Measurements from ENCODE around the gene AKAP13. TPM values are rescaled to one million over a fixed set of nuclear protein-coding genes. Genes with fewer than 3 reads are reported as not detected.

AKAP13 gene
- total and polyA plus RNA-seq, 2 of the 13 experiments (the other 11 are each of a cell fraction or from before 2014, with no cell fraction given), result 6.7 to 27.1 TPM

DNA sequence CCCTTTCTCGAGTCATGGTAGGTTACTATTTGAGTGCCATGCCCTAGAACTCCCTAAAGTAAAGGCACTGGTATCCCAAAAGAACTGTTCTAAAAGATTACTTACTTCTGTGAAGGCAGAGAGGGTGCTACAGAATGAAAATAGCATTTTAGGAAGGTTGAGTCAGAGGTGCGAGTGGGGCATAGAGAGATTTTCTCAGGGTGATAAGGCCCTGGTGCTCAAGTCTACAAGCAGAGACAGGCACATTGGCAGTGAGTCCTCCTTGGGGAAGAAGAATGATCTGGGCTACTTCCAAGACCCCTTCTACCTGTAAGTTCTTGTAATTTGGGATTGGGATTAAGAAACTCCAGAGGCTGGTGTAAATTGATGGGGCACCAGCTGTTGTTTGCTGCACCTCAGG lies 96.7 kb downstream of the AKAP13 start:
- intact Hi-C loops (cut with micrococcal nuclease; ENCODE audit: unreplicated experiment), result no loop called here

DNA sequence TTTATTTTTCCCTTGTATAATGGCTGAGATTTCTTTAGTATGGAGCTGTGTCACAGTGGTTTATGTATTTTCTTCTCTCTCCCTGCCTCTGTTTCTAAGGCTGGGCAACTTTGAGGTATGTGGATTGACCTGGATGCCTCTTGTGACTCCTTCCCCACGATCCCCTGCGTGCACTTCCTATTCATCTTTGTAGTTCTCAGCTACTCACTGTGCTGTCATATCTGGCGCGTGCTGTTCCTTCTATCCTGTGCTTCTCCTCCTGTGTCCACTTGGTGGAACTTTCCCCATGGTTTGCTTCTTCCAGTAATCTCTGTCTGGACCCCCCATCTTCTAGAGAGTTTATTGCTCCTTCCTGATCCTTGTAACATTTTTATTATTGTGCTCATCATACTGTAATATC lies 97.3 kb downstream of the AKAP13 start:
- Histone ChIP-seq H3K4me1 (ENCODE audit: insufficient read depth, low read length) (peaks cover 32% of the 10 kb centered on the region), H3K36me3 (replicated peaks in 1 of 2; ENCODE audit: control insufficient read depth in 1 of 2, insufficient read depth in 2 of 2, low read length in 2 of 2) (no peaks in the 10 kb centered on the region), H3K9me3 (ENCODE audit: low read length) (no peaks in the 10 kb centered on the region), H3K79me2 (ENCODE audit: insufficient read depth, low read length) (peaks cover 13% of the 10 kb centered on the region), H3K27ac (ENCODE audit: extremely low read length, insufficient read depth, low read length) (no peak overlapping the region), H3K4me3 (replicated peaks in 1 of 3; ENCODE audit: insufficient read depth in 1 of 3, low read depth in 2 of 3, low read length in 3 of 3) (no peak overlapping the region), H2AFZ (ENCODE audit: low read length) (no peak overlapping the region), H3K9ac (ENCODE audit: insufficient read depth, low read depth, low read length) (no peak overlapping the region), H4K20me1 (ENCODE audit: insufficient read depth, low read length) (no peaks in the 10 kb centered on the region; the same call in 1 of the 2 replicates), H3K27me3 (ENCODE audit: control insufficient read depth in 1 of 2, insufficient read depth in 2 of 2, low read length in 2 of 2) (no peaks in the 10 kb centered on the region), H3K4me2 (ENCODE audit: low read depth, low read length) (no peak overlapping the region)
- ChIA-PET POLR2A (no interaction called here), CTCF (ENCODE audit: low intra/inter-chr PET ratio, low total read pairs) (no interaction called here)
- ATAC-seq, result no peak
- DNase-seq (ENCODE audit: low spot score), result no peak
- FAIRE-seq, result no peak
- WGBS (ENCODE audit: low lambda C conversion rate), result 84% methylated on average over 4 of the region's 4 CpGs
- no TSS peak for BruUV-seq (replicated peaks)
- in situ Hi-C loops (cut with HindIII; ENCODE audit: extremely low pct_ligation_motif_present, low pct_unique_long_range_greater_than_20kb), result no loop called here
- intact Hi-C loops (cut with micrococcal nuclease; ENCODE audit: unreplicated experiment), result no loop called here
- TF ChIP-seq POGK (CRISPR knock-in tag; conservative IDR thresholded peaks at IDR 0.05), result no peak
- TF ChIP-seq TCF7 (IDR thresholded peaks at IDR 0.05; ENCODE audit: low read depth), result no peak
- no peak for TF ChIP-seq HNRNPUL1 (IDR thresholded peaks at IDR 0.05; ENCODE audit: low read depth, low read length)
- TF ChIP-seq BCL3 (CRISPR knock-in tag; IDR thresholded peaks at IDR 0.05), result no peak
- no peak for TF ChIP-seq AKAP8 (CRISPR knock-in tag; IDR thresholded peaks at IDR 0.05)
- TF ChIP-seq PAF1 (CRISPR knock-in tag; IDR thresholded peaks at IDR 0.05), result no peak
- TF ChIP-seq HDAC6 (IDR thresholded peaks at IDR 0.05; ENCODE audit: low read depth, low read length), result no peak
- no peak for TF ChIP-seq ZNF552 (CRISPR knock-in tag; IDR thresholded peaks at IDR 0.05; ENCODE audit: borderline replicate concordance)

More for the DNA sequence above, 96.7 kb downstream of the AKAP13 start:
- Histone ChIP-seq H3K27ac (ENCODE audit: extremely low read length, insufficient read depth, low read length) (no peak overlapping the region), H3K36me3 (replicated peaks in 1 of 2; ENCODE audit: control insufficient read depth in 1 of 2, insufficient read depth in 2 of 2, low read length in 2 of 2) (no peaks in the 10 kb centered on the region), H3K4me1 (ENCODE audit: insufficient read depth, low read length) (peaks cover 26% of the 10 kb centered on the region), H4K20me1 (ENCODE audit: insufficient read depth, low read length) (no peaks in the 10 kb centered on the region; the same call in 1 of the 2 replicates), H3K9ac (ENCODE audit: insufficient read depth, low read depth, low read length) (no peak overlapping the region), H3K79me2 (ENCODE audit: insufficient read depth, low read length) (peaks cover 13% of the 10 kb centered on the region), H3K27me3 (ENCODE audit: control insufficient read depth in 1 of 2, insufficient read depth in 2 of 2, low read length in 2 of 2) (no peaks in the 10 kb centered on the region), H3K9me3 (ENCODE audit: low read length) (no peaks in the 10 kb centered on the region), H3K4me3 (replicated peaks in 1 of 3; ENCODE audit: insufficient read depth in 1 of 3, low read depth in 2 of 3, low read length in 3 of 3) (no peak overlapping the region), H2AFZ (ENCODE audit: low read length) (no peak overlapping the region), H3K4me2 (ENCODE audit: low read depth, low read length) (no peak overlapping the region)
- CTCF ChIA-PET (ENCODE audit: low intra/inter-chr PET ratio, low total read pairs), result no interaction called here
- POLR2A ChIA-PET, result no interaction called here
- DNase-seq (ENCODE audit: low spot score) (no peak), FAIRE-seq (no peak), ATAC-seq (no peak)
- 98% methylated on average over 2 of the region's 2 CpGs for WGBS (ENCODE audit: low lambda C conversion rate)
- TF ChIP-seq, protein P1, sequence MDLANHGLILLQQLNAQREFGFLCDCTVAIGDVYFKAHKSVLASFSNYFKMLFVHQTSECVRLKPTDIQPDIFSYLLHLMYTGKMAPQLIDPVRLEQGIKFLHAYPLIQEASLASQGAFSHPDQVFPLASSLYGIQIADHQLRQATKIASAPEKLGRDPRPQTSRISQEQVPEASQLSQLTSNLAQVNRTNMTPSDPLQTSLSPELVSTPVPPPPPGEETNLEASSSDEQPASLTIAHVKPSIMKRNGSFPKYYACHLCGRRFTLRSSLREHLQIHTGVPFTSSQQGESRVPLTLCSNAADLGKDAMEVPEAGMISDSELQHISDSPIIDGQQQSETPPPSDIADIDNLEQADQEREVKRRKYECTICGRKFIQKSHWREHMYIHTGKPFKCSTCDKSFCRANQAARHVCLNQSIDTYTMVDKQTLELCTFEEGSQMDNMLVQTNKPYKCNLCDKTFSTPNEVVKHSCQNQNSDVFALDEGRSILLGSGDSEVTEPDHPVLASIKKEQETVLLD (CRISPR knock-in tag; IDR thresholded peaks at IDR 0.05; ENCODE audit: low read depth), result no peak
- TF ChIP-seq TOE1 (CRISPR knock-in tag; IDR thresholded peaks at IDR 0.05) (no peak), EEA1 (CRISPR knock-in tag; IDR thresholded peaks at IDR 0.05; ENCODE audit: borderline replicate concordance) (no peak), HOXD1 (CRISPR knock-in tag; IDR thresholded peaks at IDR 0.05) (no peak), ZNF329 (CRISPR knock-in tag; IDR thresholded peaks at IDR 0.05; ENCODE audit: low read depth) (no peak), GTF3A (CRISPR knock-in tag; conservative IDR thresholded peaks at IDR 0.05) (no peak)
- no TSS peak for BruUV-seq (replicated peaks)
- in situ Hi-C loops (cut with HindIII; ENCODE audit: extremely low pct_ligation_motif_present, low pct_unique_long_range_greater_than_20kb), result no loop called here
